COR-L47 (cell line): ENCODE data around the gene WDR5B.
"Not testable (repeated sequence)": the region's sequence is repeated elsewhere in the genome, so short reads cannot be mapped to it uniquely, and the experiment has no call there.

Experiments
- DNase-seq: peaks from one replicate; lab custom pipeline; 2025; lab: John Stamatoyannopoulos, UW

Gene WDR5B

DNA sequence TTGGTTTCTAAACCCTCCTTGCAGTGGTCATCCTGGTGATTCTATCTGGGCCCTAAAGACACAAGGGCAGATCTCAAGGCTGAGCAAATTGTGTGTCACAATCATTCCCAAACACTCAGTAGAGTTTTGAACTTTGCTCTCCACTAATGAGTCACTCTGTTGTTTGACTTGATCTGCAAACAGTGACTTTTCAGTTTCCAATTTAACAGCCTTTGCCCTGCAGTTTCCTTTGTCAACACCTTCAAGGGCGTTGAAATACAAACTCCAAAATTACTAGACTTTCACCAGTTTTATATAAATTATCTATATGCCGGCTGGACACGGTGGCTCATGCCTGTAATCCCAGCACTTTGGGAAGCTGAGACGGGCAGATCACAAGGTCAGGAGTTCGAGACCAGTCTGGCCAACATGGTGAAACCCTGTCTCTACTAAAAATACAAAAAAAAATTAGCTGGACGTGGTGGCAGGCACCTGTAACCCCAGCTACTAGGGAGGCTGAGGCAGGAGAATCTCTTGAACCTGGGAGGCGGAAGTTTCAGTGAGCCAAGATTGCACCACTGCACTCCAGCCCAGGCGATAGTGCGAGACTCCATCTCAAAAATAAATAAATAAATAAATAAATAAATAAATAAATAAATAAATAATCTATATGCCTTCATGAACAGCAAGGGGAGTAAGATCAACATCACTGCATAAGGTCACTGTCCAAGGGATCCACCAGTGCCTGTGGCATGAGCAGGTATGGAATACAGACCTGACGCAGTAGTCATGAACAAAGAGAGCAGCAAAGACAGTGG, 50.1 kb downstream of the WDR5B start:
- not testable (repeated sequence) for DNase-seq

DNA sequence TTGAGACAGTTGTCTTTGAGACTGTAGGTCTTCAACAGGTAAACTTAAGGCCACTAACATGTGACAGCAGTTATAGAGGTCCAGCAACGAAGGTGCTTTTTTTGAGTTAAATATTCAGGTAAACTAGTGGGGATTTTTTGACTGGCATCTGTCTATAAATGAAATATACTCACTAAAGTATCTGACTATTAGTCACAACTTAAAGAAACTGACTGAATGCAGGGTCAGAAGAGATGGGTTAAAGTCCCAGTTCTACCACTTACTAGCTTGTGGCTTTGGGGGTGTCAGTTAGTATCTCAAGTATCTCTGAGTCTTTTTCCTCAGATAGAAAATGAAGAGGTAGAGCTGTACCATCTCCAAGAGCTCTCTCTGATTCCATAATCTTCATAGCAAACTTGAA, 50.8 kb downstream of the WDR5B start:
- DNase-seq: no peak

DNA sequence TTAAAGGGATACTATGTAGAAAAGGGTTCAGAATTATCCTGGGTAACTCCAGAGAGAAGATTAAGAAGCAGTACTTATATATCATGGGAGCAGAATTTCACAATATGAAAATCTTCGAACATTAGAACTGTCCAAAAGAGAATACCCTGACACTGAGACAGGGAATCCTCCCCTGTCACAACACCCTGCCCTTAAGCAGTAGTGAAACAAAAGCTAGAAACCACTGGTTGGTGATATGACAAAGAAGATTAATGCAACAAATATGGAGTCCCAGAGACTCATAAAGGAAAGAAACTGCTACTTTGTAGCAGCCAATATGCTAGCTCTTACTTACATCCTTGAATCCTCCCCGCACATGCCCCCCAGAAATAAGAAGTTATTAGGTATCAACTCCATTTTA, 51.4 kb downstream of the WDR5B start:
- no peak for DNase-seq
